Panc1 (cell line): ENCODE measurements around the gene DYNLL2. TPM values are rescaled to one million over a fixed set of nuclear protein-coding genes. Genes with fewer than 3 reads are reported as not detected.

Source experiments
- ATAC-seq: fragments of 200-7000 bp; cut with Tn5 transposase; 2 replicates; pipeline ENCODE4 v1.9.1; 2020; ENCODE audit warnings: mild to moderate bottlenecking, moderate library complexity
- BruUV-seq: library from RNA; stranded (reverse); fragments of 400-500 nt; replicated peaks from 2 replicates; lab custom pipeline; 2021; lab: Mats Ljungman, UMichigan
- CTCF ChIA-PET: fragments of 300-600 bp; sonication (Branson Sonifier 250); formaldehyde crosslinking; loops from one replicate; lab custom pipeline; 2022; ENCODE audit warnings: antibody characterized with exemption; lab: Charles Lee
- POLR2A ChIA-PET: fragments of 300-600 bp; sonication (Branson Sonifier 250); formaldehyde crosslinking; loops from one replicate; lab custom pipeline; 2022; ENCODE audit warnings: antibody characterized with exemption; lab: Charles Lee
- DNase-seq: peaks from one replicate; pipeline ENCODE4 v3.0.0-alpha.2; 2010; ENCODE audit warnings: low read depth, low spot score
- H3K27ac ChIP-seq: 2 replicates; pipeline ENCODE4 v1.5.1; 2011; ENCODE audit warnings: mild to moderate bottlenecking, low read length, inconsistent platforms
- H3K27me3 ChIP-seq: fragments of 200-500 bp; sonication (Bioruptor generic); 2 replicates; pipeline ENCODE4 v1.6.0; 2014; ENCODE audit warnings: low read length, inconsistent platforms; ENCODE audit not compliant: control insufficient read depth, insufficient read depth
- H3K36me3 ChIP-seq: fragments of 200-500 bp; sonication (Bioruptor generic); 2 replicates; pipeline ENCODE4 v1.5.1; 2014; ENCODE audit warnings: inconsistent platforms, mild to moderate bottlenecking, low read length, moderate library complexity; ENCODE audit not compliant: control insufficient read depth, insufficient read depth
- H3K4me1 ChIP-seq: 2 replicates; pipeline ENCODE4 v1.5.1; 2011; ENCODE audit warnings: inconsistent platforms, mild to moderate bottlenecking, low read length, moderate library complexity; ENCODE audit not compliant: control insufficient read depth, insufficient read depth
- H3K4me3 ChIP-seq, 2 experiments: 2 replicates each; pipeline ENCODE4 v1.5.1; 2011 to 2012; ENCODE audit warnings: low read depth in 2 of 2, low read length in 2 of 2, mild to moderate bottlenecking in 2 of 2, inconsistent platforms in 1 of 2, moderate library complexity in 1 of 2
- H3K9me3 ChIP-seq: fragments of 200-500 bp; sonication (Bioruptor generic); 2 replicates; pipeline ENCODE4 v1.5.1; 2014; ENCODE audit warnings: low read depth, mild to moderate bottlenecking, inconsistent platforms, low read length, moderate library complexity; ENCODE audit not compliant: control insufficient read depth, insufficient read depth
- POLR2AphosphoS5 ChIP-seq: IDR thresholded peaks from 2 replicates; pipeline ENCODE4 v1.6.1; 2012; ENCODE audit warnings: mild to moderate bottlenecking, low read depth, low read length, moderate library complexity
- SIN3A ChIP-seq: IDR thresholded peaks from 2 replicates; pipeline ENCODE4 v1.6.1; 2012; ENCODE audit warnings: low read depth, mild to moderate bottlenecking, low read length, moderate library complexity, borderline replicate concordance; ENCODE audit not compliant: insufficient read depth
- TCF7L2 ChIP-seq: IDR thresholded peaks from 2 replicates; pipeline ENCODE4 v1.6.1; 2011; ENCODE audit warnings: mild to moderate bottlenecking, low read depth, low read length, inconsistent platforms
- in situ Hi-C: cut with HindIII; loops from 2 replicates; pipeline ENCODE4 v1.10.0; 2016; ENCODE audit warnings: low sequenced_read_pairs, low pct_unique_long_range_greater_than_20kb
- intact Hi-C: fragments of 100-400 bp; cut with micrococcal nuclease; formaldehyde crosslinking; loops from one replicate; pipeline ENCODE4 v1.10.0; 2022; ENCODE audit not compliant: unreplicated experiment
- total RNA-seq: library from RNA; stranded (reverse); gene quantifications from one replicate; pipeline ENCODE4 v1.2.1, GENCODE V29; 2021; ENCODE audit not compliant: unreplicated experiment
- TF ChIP-seq, protein P1 (sequence below), 2 experiments: IDR thresholded peaks; 2 replicates each; pipeline ENCODE4 v1.6.1; 2011 to 2012; ENCODE audit warnings: low read depth in 2 of 2, control low read depth in 1 of 2, low read length in 1 of 2, mild to moderate bottlenecking in 1 of 2, moderate library complexity in 1 of 2; ENCODE audit not compliant: insufficient read depth in 1 of 2
- TF ChIP-seq, protein P2 (sequence below): fragments of 450-650 bp; IDR thresholded peaks from 2 replicates; pipeline ENCODE4 v1.5.1; 2017; ENCODE audit warnings: mild to moderate bottlenecking

DYNLL2 gene
- total RNA-seq, 1 experiment from 2014 or later: 19.8 TPM

DNA sequence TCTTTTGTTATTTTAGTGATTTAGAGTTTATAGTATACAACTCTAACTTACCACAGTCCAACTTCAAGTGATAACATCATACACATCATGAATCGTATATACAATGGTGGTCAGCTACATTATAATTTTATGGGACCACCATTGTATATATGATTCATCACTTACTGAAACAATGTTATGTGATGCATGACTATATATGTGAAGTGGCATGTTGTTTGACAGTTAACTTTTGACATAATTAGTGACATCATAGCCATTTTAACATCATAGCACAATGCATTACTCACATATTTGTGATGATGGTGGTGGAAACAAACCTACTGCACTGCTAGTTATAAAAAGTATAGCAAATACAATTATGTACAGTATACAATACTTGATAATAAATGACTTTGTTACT is 21.9 kb downstream of the DYNLL2 start:
- CTCF ChIA-PET: interaction anchor here (0.5 kb wide), 1 partner anchor 280 kb away, joined by 3 read pairs; no protein-coding TSS in a partner anchor
- in situ Hi-C loops: no loop called here

DNA sequence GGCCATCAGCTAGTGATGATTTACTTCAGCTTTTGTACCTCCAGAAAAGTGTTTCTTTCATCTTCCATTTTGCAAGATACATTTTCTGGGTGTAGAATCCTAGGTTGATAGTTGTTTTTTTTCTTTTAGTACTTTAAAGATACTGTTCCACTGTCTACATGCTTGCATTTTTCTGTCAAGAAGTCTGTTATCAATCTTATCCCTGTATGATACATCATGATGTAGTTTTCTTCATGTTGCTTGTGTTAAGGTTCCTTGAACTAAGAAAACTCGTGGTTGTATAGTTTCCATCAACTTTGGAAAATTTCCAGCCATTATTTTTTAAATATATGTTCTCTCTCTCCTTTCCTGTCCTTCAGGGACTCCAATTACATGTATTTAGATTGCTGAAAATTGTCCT is 24.1 kb downstream of the DYNLL2 start:
- no peak for ATAC-seq
- BruUV-seq: no TSS peak
- in situ Hi-C loops (no loop called here), intact Hi-C loops (no loop called here)
- Histone ChIP-seq H3K9me3 (no peaks in the 10 kb centered on the region; the same call in 1 of the 2 replicates), H3K36me3 (no peaks in the 10 kb centered on the region), H3K27ac (no peak overlapping the region), H3K27me3 (no peaks in the 10 kb centered on the region), H3K4me1 (no peaks in the 10 kb centered on the region), H3K4me3 (no peak overlapping the region)
- TF ChIP-seq POLR2AphosphoS5 (no peak), SIN3A (no peak), TCF7L2 (no peak)
- TF ChIP-seq, protein P1, sequence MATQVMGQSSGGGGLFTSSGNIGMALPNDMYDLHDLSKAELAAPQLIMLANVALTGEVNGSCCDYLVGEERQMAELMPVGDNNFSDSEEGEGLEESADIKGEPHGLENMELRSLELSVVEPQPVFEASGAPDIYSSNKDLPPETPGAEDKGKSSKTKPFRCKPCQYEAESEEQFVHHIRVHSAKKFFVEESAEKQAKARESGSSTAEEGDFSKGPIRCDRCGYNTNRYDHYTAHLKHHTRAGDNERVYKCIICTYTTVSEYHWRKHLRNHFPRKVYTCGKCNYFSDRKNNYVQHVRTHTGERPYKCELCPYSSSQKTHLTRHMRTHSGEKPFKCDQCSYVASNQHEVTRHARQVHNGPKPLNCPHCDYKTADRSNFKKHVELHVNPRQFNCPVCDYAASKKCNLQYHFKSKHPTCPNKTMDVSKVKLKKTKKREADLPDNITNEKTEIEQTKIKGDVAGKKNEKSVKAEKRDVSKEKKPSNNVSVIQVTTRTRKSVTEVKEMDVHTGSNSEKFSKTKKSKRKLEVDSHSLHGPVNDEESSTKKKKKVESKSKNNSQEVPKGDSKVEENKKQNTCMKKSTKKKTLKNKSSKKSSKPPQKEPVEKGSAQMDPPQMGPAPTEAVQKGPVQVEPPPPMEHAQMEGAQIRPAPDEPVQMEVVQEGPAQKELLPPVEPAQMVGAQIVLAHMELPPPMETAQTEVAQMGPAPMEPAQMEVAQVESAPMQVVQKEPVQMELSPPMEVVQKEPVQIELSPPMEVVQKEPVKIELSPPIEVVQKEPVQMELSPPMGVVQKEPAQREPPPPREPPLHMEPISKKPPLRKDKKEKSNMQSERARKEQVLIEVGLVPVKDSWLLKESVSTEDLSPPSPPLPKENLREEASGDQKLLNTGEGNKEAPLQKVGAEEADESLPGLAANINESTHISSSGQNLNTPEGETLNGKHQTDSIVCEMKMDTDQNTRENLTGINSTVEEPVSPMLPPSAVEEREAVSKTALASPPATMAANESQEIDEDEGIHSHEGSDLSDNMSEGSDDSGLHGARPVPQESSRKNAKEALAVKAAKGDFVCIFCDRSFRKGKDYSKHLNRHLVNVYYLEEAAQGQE (IDR thresholded peaks at IDR 0.05; ENCODE audit: insufficient read depth in 1 of 2, low read depth in 2 of 2, low read length in 1 of 2): no peak
- TF ChIP-seq, protein P2, sequence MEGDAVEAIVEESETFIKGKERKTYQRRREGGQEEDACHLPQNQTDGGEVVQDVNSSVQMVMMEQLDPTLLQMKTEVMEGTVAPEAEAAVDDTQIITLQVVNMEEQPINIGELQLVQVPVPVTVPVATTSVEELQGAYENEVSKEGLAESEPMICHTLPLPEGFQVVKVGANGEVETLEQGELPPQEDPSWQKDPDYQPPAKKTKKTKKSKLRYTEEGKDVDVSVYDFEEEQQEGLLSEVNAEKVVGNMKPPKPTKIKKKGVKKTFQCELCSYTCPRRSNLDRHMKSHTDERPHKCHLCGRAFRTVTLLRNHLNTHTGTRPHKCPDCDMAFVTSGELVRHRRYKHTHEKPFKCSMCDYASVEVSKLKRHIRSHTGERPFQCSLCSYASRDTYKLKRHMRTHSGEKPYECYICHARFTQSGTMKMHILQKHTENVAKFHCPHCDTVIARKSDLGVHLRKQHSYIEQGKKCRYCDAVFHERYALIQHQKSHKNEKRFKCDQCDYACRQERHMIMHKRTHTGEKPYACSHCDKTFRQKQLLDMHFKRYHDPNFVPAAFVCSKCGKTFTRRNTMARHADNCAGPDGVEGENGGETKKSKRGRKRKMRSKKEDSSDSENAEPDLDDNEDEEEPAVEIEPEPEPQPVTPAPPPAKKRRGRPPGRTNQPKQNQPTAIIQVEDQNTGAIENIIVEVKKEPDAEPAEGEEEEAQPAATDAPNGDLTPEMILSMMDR: no peak
- CTCF ChIA-PET: no interaction called here
- no peak for DNase-seq
- POLR2A ChIA-PET: no interaction called here

More for the DNA sequence above, 21.9 kb downstream of the DYNLL2 start:
- POLR2A ChIA-PET: no interaction called here
- H3K4me3 ChIP-seq: no peak overlapping the region
- H3K36me3 ChIP-seq: no peaks in the 10 kb centered on the region
- BruUV-seq: no TSS peak
- H3K27me3 ChIP-seq: no peaks in the 10 kb centered on the region
- H3K27ac ChIP-seq: no peak overlapping the region
- DNase-seq: no peak
- no peaks in the 10 kb centered on the region; the same call in 1 of the 2 replicates for H3K9me3 ChIP-seq
- ATAC-seq: no peak
- intact Hi-C loops: no loop called here
- no peaks in the 10 kb centered on the region for H3K4me1 ChIP-seq
- TF ChIP-seq SIN3A (no peak), POLR2AphosphoS5 (no peak), TCF7L2 (no peak)
- TF ChIP-seq, protein P2: no peak
- TF ChIP-seq, protein P1 (IDR thresholded peaks at IDR 0.05; ENCODE audit: insufficient read depth in 1 of 2, low read depth in 2 of 2, low read length in 1 of 2): no peak
